GM18517 (cell line): ENCODE results near the gene CGREF1.
"Not testable (repeated sequence)": the region's sequence is repeated elsewhere in the genome, so short reads cannot be mapped to it uniquely, and the experiment has no call there.

Experiments
- ATAC-seq: cut with Tn5 transposase; IDR thresholded peaks from one replicate; pipeline ENCODE4 v1.9.1; 2021; ENCODE audit warnings: mild to moderate bottlenecking, moderate library complexity; ENCODE audit not compliant: unreplicated experiment

Gene CGREF1

DNA sequence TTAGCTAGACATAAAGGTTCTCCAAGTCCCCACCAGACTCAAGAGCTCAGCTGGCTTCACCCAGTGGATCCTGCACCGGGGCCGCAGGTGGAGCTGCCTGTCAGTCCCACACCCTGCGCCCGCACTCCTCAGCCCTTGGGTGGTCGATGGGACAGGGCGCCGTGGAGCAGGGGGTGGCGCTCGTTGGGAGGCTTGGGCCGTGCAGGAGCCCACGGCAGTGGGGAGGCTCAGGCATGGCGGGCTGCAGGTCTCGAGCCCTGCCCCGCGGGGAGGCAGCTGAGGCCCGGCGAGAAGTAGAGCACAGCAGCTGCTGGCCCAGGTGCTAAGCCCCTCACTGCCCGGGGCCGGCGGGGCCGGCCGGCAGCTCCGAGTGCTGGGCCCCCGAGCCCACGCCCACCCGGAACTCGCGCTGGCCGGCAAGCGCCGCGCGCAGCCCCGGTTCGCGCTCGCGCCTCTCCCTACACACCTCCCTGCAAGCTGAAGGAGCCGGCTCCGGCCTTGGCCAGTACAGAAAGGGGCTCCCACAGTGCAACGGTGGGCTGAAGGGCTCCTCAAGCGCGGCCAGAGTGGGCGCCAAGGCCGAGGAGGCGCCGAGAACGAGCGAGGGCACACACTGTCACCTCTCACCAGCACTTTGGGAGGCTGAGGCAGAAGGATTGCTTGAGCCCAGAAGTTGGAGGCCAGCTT lies 7.4 kb downstream of the CGREF1 start:
- ATAC-seq = not testable (repeated sequence)

DNA sequence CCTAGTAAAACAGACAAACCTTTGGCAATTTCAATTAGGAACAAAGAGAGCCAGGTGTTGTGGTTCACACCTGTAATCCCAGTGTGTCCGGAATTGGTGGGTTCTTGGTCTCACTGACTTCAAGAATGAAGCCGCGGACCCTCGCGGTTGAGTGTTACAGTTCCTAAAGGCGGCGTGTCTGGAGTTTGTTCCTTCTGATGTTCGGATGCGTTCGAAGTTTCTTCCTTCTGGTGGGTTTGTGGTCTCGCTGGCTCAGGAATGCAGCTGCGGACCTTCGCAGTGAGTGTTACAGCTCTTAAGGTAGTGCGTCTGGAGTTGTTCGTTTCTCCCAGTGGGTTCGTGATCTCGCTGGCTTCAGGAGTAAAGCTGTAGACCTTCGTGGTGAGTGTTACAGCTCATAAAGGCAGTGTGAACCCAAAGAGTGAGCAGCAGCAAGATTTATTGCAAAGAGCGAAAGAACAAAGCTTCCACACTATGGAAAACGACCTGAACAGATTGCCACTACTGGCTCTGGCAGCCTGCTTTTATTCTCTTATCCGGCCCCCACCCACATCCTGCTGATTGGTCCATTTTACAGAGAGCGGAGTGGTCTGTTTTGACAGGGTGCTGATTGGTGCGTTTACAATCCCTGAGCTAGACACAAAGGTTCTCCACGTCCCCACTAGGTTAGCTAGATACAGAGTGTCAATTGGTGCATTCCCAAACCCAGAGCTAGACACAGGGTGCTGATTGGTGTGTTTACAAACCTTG lies 8.2 kb downstream of the CGREF1 start:
- ATAC-seq = not testable (repeated sequence)

GRCh38 chr2:27109083-27109482 lies 9.8 kb downstream of the CGREF1 start:
- no peak for ATAC-seq

DNA sequence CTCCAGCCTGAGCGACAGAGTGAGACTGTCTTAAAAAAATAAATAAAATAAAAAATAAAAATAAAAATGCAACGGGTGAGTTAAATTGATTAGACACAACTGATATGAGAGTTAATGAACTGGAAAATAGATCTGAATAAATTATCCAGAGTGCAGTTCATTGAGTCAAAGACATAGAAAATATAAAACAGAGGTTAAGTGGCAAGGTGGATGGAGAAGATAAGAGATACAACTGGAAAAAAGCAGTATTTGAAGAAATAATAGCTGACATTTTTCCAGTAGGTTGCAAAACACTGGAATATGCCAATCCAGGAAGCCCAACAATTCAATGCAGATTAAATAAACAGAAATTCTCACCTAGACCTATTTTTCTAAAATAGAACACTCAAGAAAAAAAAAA lies 10.7 kb downstream of the CGREF1 start:
- no peak for ATAC-seq

GRCh38 chr2:27105981-27106380 lies 12.9 kb downstream of the CGREF1 start:
- no peak for ATAC-seq

GRCh38 chr2:27102329-27102728 lies 16.6 kb downstream of the CGREF1 start:
- ATAC-seq = no peak

DNA sequence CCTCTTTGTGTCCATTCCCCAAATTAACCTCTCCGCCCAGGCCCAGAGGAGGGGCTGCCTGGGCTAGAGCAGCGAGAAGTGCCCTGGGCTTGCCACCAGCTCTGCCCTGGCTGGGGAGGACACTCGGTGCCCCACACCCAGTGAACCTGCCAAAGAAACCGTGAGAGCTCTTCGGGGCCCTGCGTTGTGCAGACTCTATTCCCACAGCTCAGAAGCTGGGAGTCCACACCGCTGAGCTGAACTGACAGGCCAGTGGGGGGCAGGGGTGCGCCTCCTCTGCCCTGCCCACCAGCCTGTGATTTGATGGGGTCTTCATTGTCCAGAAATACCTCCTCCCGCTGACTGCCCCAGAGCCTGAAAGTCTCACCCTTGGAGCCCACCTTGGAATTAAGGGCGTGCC lies 18.9 kb downstream of the CGREF1 start:
- no peak for ATAC-seq

GRCh38 chr2:27099334-27099955 lies 19.5 kb downstream of the CGREF1 start:
- no peak for ATAC-seq

- ATAC-seq = no peak
Observed at GRCh38 chr2:27097341-27097740, 21.6 kb downstream of the CGREF1 start.

DNA sequence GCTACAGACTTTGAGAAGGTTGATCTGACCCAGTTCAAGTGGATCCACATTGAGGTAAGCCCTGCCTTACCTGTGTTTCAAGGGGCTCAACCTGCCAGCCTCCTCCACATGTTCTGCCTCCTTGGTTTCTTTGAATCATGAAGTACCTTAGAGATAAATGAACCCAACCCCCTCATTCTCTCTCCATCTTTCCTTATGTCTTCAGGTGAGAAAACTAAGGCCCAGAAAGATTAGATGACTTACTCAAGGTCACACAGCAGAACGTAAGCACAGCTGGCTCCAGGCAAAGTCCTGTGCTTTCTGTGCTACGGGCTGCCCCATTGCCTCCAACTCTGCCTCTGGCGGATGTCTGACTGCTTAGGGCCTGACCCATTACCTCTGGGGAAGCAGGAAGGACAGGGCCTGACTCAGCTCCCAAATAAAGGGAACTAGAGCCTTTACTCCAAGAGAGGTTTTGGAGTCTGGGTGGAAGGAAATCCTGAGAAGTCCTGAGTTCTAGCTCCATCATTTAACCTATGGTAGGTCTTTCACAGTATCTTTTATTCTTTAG lies 22.1 kb downstream of the CGREF1 start:
- ATAC-seq = no peak

- no peak for ATAC-seq
Observed at GRCh38 chr2:27095745-27096651, 22.9 kb downstream of the CGREF1 start.

- no peak for ATAC-seq
Observed at GRCh38 chr2:27095427-27095744, 23.5 kb downstream of the CGREF1 start.

GRCh38 chr2:27094353-27094984 lies 24.5 kb downstream of the CGREF1 start:
- no peak for ATAC-seq

- ATAC-seq = no peak
Observed at GRCh38 chr2:27093430-27094352, 25.2 kb downstream of the CGREF1 start.

- no peak for ATAC-seq
Observed at GRCh38 chr2:27092696-27093429, 26.1 kb downstream of the CGREF1 start.

- no peak for ATAC-seq
Observed at GRCh38 chr2:27091746-27092695, 26.9 kb downstream of the CGREF1 start.

DNA sequence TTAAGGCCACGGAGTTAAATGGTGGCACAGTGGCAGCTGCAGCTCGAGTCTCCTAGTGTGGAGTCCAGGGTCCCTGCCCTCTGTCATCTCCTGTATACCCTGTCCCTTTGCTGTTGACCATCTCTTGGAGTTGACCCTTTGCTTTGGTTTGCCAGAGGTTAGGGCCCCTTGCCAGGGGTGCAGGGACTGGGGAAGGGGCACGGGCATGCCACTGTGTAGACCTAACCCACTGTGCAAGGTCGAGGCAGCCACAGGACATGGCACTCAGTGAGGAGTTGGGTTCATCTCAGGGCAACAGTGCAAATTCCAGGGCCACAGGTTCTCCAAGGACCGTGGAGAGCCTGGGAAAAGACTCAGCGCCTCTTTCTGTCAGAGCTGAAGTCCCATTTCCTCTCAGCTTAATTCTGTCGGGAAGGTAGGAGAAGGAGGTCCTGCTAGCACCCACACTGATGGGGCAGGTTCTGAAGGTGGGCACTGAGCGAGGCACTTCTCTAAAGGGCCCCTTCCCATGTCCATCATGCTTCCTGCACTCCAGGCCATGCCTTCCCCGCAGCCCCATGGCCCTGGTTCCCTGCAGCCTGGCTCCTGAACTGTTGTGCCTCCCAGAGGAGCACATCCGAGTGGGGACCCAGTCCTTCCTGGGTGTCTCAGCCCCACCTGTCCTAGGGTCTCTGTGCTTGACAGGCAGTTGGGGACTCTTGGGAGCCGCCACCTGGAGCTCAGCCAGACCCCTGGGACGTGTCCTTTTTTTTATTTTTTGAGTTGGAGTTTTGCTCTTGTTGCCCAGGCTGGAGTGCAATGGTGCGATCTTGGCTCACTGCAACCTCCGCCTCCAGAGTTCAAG lies 29.6 kb downstream of the CGREF1 start:
- no peak for ATAC-seq
